DMS53 treated with DMSO at 0.1 percent for 48 hours (cell line): ENCODE measurements around the gene ALK.

ENCODE experiments used
- DNase-seq: peaks from one replicate; lab custom pipeline; 2025; ENCODE audit not compliant: unreplicated experiment; lab: John Stamatoyannopoulos, UW

Gene ALK

DNA sequence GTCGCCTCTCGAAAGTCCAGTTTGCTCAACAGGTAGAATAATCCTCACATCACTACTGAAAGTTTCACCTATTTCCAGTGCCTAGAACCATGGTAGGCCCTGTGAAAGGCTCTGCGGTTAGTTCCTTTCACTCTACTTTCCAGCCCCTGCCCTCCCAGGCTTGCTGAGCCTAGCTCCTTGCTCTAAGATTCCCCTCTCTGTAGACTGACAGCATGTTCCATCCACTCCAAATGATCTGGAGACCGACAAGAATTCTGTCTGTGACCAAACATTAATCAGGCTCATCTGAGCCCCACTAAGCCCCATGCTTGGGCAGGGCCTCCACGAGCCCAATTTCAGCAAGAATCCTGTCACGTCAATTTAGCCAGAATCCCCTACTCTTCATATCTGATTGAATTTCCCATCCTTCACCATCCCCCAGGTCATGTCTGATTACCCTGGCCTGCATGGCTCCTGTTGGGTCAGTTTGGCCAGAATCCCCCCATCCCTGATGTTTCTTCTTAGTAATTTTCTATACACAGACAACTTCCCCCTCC is 307.0 kb downstream of the ALK start:
- no peak for DNase-seq

DNA sequence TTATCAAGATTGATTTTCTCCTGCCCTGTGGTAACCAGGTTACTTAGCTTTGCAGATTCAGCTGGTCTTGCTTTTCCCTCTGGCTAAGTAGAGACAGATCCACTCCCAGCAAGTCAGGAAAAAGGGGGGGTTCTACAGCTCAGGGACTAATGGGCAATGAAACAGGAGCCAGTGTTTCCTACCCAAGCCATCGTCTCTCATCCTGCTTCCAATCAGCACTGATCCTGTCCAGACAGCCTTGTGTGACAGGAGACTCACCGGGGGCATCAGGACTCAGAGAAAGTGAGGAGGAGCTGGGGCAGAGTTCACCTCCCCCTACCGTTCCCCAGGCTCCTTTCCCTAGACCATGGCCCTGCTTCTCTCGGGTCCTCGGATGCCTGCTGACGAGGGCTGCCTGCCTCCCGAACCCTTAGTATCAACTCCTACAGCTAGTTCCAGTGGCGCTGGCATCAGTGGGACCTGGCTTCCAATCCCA is 307.6 kb downstream of the ALK start:
- no peak for DNase-seq

DNA sequence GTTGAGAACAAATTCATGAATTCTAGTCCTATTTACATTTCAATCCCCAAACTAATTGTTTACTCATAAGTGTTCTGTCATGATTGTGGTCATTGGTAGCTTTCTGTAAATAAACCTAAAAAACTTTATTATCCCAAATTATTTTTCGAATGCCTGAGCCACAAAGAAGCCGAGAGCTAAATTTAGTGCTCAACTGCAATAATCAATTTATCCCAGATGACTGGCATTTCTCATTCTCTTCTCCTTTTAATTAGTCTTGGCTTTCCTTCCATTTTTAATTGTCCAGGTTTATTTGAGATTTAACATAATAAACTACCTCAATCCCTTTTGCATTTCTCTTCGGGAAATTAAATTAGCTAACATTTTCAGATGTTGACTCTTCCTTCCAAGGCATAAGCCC is 308.3 kb downstream of the ALK start:
- no peak for DNase-seq

DNA sequence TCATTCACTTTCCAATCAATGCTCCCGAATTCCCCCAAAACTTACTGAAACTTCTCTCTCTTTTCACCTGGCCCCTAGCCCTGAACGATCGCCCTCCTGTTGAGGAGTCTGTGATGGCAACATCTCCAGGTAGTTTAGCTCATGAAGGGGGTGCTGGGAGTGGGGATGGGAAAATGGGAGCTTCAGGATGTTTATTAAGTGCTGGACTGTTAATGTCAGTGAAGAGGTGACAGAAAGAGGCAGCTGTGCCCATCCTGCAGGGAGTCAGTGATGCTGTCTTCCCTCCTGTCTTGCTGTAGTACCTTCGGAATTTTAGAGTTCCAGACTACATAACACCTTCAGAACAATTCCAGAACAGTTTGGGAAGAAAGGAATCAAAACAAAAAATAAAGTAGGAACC is 308.8 kb downstream of the ALK start:
- no peak for DNase-seq

DNA sequence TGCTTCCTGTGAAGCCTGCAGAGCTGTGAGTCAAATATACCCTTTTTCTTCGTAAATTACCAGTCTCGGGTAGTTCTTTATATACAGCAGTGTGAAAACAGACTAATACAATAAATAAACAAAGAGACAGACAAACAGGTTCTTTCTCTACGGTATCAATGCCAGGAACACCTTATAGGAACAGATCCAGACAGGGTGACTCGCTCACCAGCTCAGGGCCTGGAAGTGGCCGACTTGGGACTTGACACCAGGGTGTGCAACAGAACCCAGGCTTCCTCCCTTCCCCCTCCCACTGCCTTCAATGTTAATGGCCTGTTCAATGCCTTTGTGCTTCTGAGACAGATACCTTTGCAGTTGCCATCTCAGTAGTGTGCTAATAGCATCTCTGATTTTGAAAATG is 309.5 kb downstream of the ALK start:
- peak; percentile 13 for DNase-seq

DNA sequence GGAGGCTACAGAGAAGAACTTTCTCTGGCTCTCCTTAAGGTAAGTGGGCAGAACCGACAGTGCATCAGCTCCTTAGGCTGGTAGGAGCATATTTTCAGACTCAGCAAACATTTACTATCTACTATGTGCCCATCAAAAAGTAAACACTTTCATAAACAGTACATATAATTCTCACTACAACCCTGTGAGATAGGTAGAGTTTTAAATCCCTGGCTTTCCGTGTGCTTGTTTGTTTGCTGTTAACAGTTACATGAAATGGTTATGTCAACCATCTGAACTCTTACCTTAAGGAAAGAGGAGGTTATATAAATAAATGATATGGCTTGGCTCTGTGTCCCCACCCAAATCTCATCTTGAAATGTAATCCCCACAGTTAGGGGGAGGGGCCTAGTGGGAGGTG is 310.1 kb downstream of the ALK start:
- DNase-seq: no peak

DNA sequence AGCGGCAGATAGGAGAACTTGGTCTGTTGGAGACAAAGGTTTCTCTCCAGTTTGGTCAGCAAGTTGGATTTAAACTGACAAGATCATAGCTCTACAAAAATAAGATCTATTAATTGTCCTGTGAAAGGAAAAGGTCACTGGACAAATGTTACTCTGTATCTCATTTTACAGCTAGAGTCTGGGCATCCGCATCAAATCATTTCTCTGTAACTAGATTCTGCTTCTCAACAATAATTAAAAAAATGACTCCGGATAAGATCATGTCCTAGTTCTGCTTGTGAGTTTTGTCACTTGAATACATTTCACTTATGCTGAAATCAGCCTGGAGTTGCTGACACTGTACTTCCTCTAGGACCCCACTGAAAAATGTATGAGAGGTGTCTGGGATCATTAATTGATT is 310.8 kb downstream of the ALK start:
- DNase-seq: no peak

DNA sequence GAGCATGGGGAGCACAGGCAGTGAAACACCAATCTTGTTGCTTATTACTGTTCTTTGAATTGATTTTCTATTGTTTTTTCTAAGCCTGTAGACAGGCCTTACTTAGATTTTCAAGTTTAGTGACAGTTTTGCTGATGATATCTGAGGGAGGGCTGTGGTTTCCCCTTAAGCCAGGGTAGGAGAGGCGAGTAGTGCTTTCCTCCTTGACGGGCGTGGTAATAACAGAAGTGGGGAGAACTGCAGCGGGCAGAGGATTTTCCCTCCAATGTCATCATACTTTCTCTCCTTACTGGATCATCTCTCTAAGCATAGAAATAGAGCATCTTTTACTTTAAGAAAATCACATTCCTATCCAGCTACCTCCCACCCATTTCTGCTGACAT is 314.4 kb downstream of the ALK start:
- DNase-seq: no peak

DNA sequence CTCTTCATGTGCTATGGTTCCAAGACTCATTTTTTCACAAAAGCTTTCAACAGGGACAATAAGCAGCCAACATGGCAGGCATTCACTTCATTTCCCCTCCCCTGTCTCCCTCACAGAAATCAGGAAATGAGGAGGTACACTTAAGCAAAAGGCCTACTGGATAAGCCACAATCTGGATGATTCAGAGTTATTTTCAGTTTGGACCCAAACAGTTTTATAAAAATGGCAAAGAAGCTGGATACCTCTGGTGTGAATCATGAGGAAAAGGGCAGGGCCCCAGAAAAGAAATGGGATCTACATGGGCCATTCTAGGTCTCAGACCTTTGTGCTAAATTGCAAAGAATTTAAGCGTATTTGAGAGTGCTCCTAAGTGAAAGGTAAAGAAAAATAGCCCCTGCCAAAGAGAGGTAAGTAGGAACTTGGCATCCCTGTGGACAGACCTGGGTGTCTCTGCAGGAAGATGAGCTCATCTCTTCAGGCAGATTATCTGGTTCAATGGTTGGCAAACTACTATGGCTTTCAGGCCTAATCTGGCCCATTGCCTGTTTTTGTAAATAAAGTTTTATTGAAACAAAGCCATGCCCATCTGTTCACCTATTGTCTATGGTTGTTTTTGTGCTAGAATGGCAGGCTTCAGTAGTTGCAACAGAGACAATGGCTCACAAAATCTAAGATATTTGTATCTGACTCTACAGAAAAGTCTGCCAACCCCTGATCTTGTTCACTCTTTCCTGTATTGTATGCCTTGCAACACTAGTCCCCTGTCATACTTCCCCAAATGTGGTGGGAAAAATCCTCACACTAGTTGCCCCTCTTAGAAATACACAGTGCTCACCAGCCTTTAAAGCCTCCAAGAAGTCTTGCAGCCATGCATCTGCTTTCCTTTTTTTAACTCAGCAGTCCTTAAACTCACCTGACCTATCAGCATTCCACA is 315.0 kb downstream of the ALK start:
- no peak for DNase-seq

DNA sequence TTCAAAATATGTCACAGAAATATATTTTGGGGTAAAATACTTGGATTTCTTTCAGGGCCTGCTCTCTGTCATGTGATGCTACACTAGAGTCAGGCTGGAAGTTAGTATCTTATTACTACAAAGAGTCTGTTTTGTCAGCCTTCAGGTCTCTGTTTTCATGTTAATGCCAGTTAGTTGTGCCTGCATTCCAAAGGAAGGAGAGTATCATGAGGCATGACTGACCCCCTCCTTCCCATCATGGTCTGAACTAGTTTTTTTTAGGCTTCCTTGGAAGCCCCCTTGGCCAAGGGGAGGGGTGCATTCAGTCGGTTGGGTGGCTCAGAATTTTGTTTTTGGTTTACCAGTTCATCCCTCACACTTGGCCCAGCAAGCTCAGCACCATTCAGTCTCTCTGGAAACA is 318.0 kb downstream of the ALK start:
- no peak for DNase-seq

DNA sequence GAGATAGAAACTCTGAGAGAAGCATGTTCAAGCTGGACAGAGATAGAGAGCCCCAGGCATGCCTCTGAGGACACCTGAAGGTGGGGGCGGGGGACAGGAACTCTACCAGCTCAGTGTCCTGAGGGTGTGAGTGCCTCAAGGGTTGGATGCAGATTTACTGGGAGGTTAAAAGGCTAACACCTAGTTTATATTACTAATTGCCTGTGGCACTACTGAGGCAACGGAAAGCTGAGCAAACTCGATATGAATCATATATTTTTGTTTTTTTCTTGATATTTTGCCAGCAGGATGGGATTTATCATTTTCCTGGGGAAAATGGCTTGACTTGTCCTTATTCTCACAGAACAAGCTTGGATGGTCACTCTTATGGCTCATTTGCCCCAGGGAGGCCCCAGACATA is 319.5 kb downstream of the ALK start:
- DNase-seq: no peak

DNA sequence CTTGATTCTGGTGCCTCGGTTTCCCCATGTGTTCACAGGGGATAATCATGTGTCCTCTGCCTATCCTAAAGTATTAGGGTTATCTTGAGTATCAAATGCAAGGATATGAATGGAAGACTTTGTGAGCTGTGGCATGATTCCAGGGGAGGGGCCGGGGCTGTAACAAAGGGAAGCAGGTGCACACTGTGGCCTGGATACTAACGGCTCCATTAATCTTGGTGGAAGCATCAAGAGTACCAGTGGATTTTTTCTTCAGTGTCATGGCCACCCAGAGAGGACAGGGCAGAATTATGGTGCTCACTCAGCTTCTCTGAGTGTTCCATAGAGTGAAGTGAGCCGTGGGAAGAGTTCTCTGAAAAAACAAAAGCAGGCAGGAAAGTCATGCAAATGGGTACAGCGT is 320.1 kb downstream of the ALK start:
- DNase-seq: no peak

DNA sequence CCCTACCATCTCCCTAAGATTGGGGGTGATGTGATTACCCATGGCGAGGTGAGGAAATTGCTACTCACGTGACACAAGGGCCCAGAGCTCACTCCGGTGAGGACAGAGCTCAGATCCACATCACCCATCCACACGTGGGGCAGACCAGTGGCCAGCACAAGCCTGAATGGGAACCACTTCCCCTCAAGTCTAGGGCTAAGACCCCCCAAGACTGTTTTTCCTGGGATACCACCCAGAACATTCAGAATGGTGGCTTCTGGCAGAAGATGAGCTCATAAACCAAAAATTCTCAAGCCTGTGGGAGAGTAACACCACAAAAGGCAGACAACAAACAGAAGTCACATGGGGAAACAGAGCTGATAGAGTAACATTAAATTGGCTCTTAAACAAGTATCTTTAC is 321.4 kb downstream of the ALK start:
- no peak for DNase-seq

DNA sequence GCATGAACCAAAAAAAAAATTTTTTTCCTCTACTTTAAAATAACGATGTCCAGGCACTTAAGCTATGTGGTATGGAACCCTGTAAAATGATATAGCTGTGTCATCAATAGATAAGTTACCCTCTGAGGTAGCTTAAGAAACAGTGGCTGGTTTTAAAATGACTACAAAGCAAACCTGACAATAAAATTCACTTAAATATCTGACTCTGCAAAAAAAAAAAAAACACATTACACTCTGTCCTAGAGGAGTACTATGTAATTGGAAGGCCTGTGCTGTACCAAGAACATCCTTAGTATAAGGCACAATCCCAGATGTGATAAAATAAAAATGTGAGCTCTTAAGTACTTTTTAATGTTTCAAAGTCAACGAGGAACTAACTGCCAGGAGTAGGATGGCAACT is 322.4 kb downstream of the ALK start:
- DNase-seq: no peak

DNA sequence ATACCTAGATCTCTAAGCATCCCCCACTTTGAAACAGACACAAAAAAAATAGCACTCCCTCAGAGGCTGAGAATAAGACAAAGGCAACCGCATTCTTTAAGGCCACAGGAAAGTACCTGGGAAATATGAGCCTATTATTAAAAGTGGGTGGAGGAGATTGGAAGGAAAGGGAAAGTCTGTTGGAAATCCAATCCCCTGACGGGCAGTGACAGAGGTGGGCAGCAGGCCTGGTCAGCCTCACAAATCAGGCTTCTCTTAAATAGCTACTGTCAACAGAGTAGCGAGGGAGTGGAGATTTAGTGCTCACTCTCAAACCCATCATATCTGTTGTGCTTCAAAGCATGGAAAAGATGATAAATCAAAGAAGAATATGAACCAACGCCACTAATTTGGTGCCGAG is 324.4 kb downstream of the ALK start:
- DNase-seq: no peak

DNA sequence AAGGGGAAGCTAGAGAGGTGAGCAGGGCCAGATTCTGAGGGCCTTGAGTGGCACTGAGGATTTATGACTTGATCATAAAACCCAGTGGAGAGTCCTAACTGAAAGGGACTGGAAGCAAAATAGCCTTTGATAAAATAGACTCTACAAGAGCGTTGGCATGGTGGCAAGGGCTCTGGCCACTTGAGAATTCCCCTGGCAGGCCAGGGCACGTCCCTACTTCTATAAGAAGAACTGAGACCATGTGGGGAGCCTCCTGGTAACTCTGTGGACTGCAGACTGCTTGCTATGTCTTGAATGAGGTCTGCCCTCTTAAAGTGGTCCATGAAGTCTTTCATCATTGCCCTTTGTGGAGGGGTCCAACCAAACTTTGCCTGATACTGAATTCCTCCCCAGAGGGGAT is 324.8 kb downstream of the ALK start:
- DNase-seq: no peak

DNA sequence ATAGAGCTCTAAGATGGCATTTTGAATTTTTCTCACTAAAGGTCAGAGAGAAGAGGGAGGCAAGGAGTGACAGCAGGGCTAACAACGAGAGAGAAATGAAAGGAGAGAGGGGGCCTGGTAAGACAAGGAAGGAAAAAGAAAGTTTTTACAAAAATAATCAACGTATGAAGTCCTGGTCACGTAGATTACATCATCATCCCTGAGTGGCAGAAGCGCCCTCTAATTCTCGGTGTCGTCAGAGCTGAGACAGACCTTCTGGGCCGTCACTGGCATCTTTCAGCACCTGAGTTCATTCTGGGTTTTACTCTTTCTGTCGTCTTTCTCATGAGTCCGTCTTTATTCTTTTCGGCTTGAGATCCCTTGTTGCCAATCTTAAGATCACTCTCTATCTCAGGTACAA is 329.8 kb downstream of the ALK start:
- no peak for DNase-seq

DNA sequence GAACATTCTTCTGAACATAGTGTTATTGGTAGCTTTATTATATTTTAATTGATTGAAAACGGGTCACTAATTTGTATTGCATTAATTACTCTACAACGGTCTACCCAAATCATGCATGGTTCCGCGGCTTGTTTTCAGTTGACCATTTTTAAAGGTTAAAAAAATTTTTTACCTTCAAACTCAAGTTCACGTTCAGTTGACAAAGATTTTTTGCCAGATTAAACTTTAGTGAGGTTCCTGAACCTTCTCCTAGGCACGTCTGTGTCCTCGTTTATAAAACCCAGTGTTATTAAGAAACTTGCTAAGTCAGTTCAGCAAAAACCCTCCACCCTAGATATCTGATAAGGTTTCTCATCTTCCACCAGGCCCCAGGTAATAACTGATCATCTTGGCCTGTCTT is 331.2 kb downstream of the ALK start:
- DNase-seq: no peak

DNA sequence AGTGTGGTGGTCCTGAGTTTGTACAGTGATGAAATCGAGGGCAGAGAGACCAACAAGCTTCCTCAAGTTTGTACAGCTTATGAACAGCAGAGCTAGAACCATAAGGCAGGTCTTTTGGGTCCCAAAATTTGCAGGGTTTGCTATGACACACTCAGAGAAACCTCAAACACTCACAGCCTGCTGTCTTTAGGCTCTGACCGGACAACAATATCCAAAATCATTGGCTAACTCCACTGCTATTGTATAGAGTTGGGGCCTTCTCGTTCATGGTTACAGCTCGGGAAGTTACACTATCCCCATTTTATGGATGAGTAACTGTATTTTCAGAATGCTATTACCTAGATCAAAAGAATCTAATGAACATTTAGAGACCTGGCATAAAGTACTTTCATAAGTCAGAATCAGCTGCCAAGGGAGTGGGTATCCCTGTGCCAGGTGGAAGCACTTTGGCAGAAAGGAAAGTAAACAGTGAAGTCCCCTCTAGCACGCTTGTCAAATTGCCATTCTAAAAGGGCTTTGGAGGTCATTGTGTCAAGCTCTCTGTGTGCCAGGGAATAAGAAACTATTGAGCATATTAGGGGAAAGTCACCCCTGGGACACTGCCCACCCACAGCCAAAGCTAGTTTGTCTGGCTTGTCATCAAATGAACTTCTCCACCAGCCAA is 331.8 kb downstream of the ALK start:
- DNase-seq: no peak

DNA sequence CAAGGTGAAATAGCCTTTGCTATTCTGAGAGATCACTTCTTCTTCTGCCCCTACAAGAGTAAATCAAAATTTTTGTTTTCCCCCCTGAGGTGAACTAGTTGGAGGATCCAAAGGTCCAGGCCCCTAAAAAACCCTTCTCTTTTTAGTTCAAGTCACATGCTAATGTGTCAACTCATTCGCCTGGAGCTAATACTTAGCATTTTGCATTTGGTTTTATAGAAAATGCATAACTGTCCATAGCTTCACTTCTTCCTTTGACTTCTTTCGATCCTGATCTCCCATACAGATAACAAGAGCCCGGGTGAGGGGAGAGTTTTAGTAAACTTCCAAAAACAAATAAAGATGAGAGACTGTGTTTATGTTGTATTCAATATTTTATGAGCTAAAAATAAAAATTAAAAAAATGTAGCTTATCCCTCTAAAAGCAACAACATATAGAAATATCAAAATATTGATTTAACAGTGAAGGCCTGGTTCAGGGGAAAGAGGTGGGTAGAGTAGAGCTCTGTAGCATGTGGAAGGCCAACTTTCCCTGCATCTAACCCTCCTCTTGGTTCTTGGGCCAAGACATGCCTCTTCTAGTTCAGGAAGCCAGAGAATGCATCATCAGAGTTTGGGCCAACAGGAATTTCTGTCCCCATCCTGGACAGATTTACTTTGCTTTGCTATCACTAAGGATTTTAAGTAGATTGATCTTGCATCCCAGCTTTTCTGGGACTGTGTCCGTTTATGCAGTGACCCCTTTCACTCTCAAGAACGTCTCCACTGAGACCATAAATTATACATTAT is 333.8 kb downstream of the ALK start:
- no peak for DNase-seq

DNA sequence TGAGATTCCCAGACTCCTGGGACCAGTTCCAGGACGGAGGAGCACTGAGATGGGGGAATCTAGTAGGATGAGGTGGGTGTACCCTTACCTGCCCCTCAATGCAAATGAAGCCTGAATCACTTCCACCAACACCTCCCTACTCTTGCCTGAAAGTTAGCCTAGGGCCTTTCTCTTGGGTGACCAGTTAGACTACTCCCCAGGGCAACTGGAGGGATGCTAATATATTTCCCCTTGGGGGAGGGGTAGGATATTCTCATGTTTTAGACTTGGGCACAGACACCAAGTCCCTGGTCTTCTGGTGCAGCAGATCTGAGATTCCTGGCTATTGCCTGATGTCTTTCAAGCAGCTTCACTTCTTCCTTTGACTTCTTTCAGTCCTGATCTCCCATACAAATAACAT is 334.5 kb downstream of the ALK start:
- DNase-seq: no peak
